GM12878 (cell line): ENCODE data around the gene GFOD2. TPM values are rescaled to one million over a fixed set of nuclear protein-coding genes. Genes with fewer than 3 reads are reported as not detected.

Source experiments
- ATAC-seq: fragments of 200-7000 bp; cut with Tn5 transposase; 3 replicates; pipeline ENCODE4 v1.9.1; 2020; ENCODE audit warnings: mild to moderate bottlenecking, moderate library complexity
- BruUV-seq: library from RNA; stranded (reverse); fragments of 400-500 nt; replicated peaks from 2 replicates; lab custom pipeline; 2021; lab: Mats Ljungman, UMichigan
- CTCF ChIA-PET: fragments of 300-600 bp; sonication (Branson Sonifier 250); formaldehyde crosslinking; extraction: SDS; loops from one replicate; lab custom pipeline; 2021; ENCODE audit warnings: inconsistent platforms; lab: Yijun Ruan, JAX
- POLR2A ChIA-PET: fragments of 350-600 bp; formaldehyde crosslinking; extraction: SDS; loops from one replicate; lab custom pipeline; 2021; ENCODE audit warnings: inconsistent platforms; lab: Charles Lee
- RAD21 ChIA-PET: fragments of 300-600 bp; sonication (Branson Sonifier 250); formaldehyde crosslinking; loops from one replicate; lab custom pipeline; 2023; ENCODE audit warnings: antibody characterized with exemption; ENCODE audit not compliant: unreplicated experiment; lab: Charles Lee
- SMC1A ChIA-PET: fragments of 300-600 bp; sonication (Branson Sonifier 250); formaldehyde crosslinking; loops from one replicate; lab custom pipeline; 2023; ENCODE audit not compliant: unreplicated experiment, uncharacterized antibody; lab: Charles Lee
- DNase-seq: peaks from one replicate; pipeline ENCODE4 v3.0.0-alpha.2; 2011; ENCODE audit warnings: low read depth, low spot score
- FAIRE-seq: peaks from 3 replicates; lab custom pipeline; 2011; peaks lifted over from hg19 to GRCh38; lab: Jason Lieb, UNC
- H2AFZ ChIP-seq: 2 replicates; pipeline ENCODE4 v1.6.0; 2011; ENCODE audit warnings: low read depth, low read length, control low read depth; ENCODE audit not compliant: control insufficient read depth
- H3K27ac ChIP-seq: 2 replicates; pipeline ENCODE4 v1.5.1; 2011; ENCODE audit warnings: control low read depth; ENCODE audit not compliant: control insufficient read depth, insufficient read depth
- H3K27me3 ChIP-seq, 2 experiments: replicated peaks in 1 of 2; 2 replicates each; pipeline versions ENCODE4 v1.6.0 to v1.6.1; 2011; ENCODE audit warnings: low read length in 1 of 2; ENCODE audit not compliant: control insufficient read depth in 2 of 2, insufficient read depth in 2 of 2
- H3K36me3 ChIP-seq, 2 experiments: 2 replicates each; pipeline ENCODE4 v1.5.1; 2011; ENCODE audit warnings: low read length in 1 of 2; ENCODE audit not compliant: control insufficient read depth in 2 of 2, insufficient read depth in 2 of 2
- H3K4me1 ChIP-seq: 2 replicates; pipeline ENCODE4 v1.6.1; 2011; ENCODE audit warnings: mild to moderate bottlenecking, low read length, moderate library complexity, mixed read lengths; ENCODE audit not compliant: control insufficient read depth, insufficient read depth
- H3K4me2 ChIP-seq: 2 replicates; pipeline ENCODE4 v1.6.0; 2011; ENCODE audit warnings: control low read depth; ENCODE audit not compliant: control insufficient read depth, insufficient read depth
- H3K4me3 ChIP-seq: fragments of 200-600 bp; sonication (generic); 2 replicates; pipeline ENCODE4 v1.5.1; 2016
- H3K79me2 ChIP-seq: 2 replicates; pipeline ENCODE4 v1.6.0; 2011; ENCODE audit warnings: low read length; ENCODE audit not compliant: control insufficient read depth, insufficient read depth
- H3K9ac ChIP-seq: 2 replicates; pipeline ENCODE4 v1.8.0; 2011; ENCODE audit warnings: low read length, control low read depth, mixed read lengths; ENCODE audit not compliant: control insufficient read depth, insufficient read depth
- H3K9me3 ChIP-seq: replicated peaks from 3 replicates; pipeline ENCODE4 v1.5.1; 2011; ENCODE audit warnings: mild to moderate bottlenecking, low read length; ENCODE audit not compliant: control insufficient read depth, insufficient read depth
- H4K20me1 ChIP-seq: 2 replicates; pipeline ENCODE4 v1.6.0; 2011; ENCODE audit not compliant: control insufficient read depth, insufficient read depth
- MTA3 ChIP-seq: IDR thresholded peaks from 2 replicates; pipeline ENCODE4 v1.6.1; 2012; ENCODE audit warnings: low read length, inconsistent platforms, borderline replicate concordance
- YY1 ChIP-seq: IDR thresholded peaks from 2 replicates; pipeline ENCODE4 v1.6.1; 2011; ENCODE audit warnings: low read depth, mild to moderate bottlenecking, low read length
- ZNF24 ChIP-seq: fragments of 450-650 bp; IDR thresholded peaks from 2 replicates; pipeline ENCODE4 v1.6.1; 2017; ENCODE audit warnings: antibody characterized with exemption, mild to moderate bottlenecking
- WGBS: methylation state at CpG from one replicate; pipeline ENCODE4 v1.1.6; 2016; ENCODE audit warnings: low lambda C conversion rate; ENCODE audit not compliant: insufficient replicate concordance, insufficient coverage; ENCODE audit errors: missing lambda C conversion rate; 5-methylcytosine and 5-hydroxymethylcytosine counted together
- in situ Hi-C: fragments of 300-500 bp; cut with MboI; formaldehyde crosslinking; loops from 9 replicates; pipeline ENCODE4 v1.14.3; 2018; ENCODE audit warnings: mixed read lengths
- intact Hi-C: fragments of 100-400 bp; cut with micrococcal nuclease; formaldehyde crosslinking; loops from one replicate; pipeline ENCODE4 v1.14.2; 2022; ENCODE audit not compliant: unreplicated experiment
- polyA plus RNA-seq, 11 experiments: library from polyadenylated mRNA; depleted of rRNA in 4 of 11; unstranded in 6 of 11; stranded (reverse) in 5 of 11; fragments of >200 nt; fragmentation: Nextera tagmentation in 4 of 11; fragmentation: Illumina TruSeq in 1 of 11; extraction: Ambion mirVana in 4 of 11; extraction: Trizol in 1 of 11; gene quantifications; 1 replicate in 1 of 11; 2 replicates in 10 of 11; pipeline versions ENCODE4 v1.2.1 to v1.2.3, GENCODE V29; 2011 to 2016; ENCODE audit warnings: inconsistent platforms in 2 of 11, missing spikeins in 2 of 11, low read depth in 1 of 11
- total RNA-seq, 4 experiments: library from RNA; depleted of rRNA in 3 of 4; stranded (reverse); fragments of >200 nt in 3 of 4; fragmentation: Illumina TruSeq in 1 of 4; extraction: Trizol in 1 of 4; gene quantifications; 2 replicates each; pipeline versions ENCODE4 v1.2.1 to v1.2.3, GENCODE V29; 2013 to 2021
- TF ChIP-seq, protein P1 (sequence below): fragments of 450-650 bp; IDR thresholded peaks from 2 replicates; pipeline ENCODE4 v1.6.1; 2017; ENCODE audit warnings: mild to moderate bottlenecking, moderate library complexity

The GFOD2 gene
- total and polyA plus RNA-seq, 10 of the 15 experiments (the other 5 are each of a cell fraction or from before 2014, with no cell fraction given), result 2.0 to 15.9 (median 12.0) TPM

- H3K27ac ChIP-seq, result no peak overlapping the region
- ChIA-PET CTCF (interaction anchor here (0.6 to 11.9 kb wide), 7 partner anchors 21 to 261 kb away, joined by 3 to 196 read pairs (median 5); partner anchors contain the start of genes CARMIL2 and CTCF), POLR2A (interaction anchor here (1.1 kb wide), 1 partner anchor 144 kb away, joined by 3 read pairs; no protein-coding TSS in a partner anchor), SMC1A (interaction anchor here (0.9 to 1.2 kb wide), 2 partner anchors 118 to 143 kb away, joined by 3 read pairs; no protein-coding TSS in a partner anchor), RAD21 (interaction anchor here (1.0 kb wide), 1 partner anchor 20 kb away, joined by 3 read pairs; the partner anchor contains the start of gene CARMIL2)
- peaks cover 30% of the 10 kb centered on the region for H3K4me1 ChIP-seq
- H3K9ac ChIP-seq, result no peak overlapping the region
- H4K20me1 ChIP-seq, result no peaks in the 10 kb centered on the region
- H3K4me2 ChIP-seq, result no peak overlapping the region
- BruUV-seq, result no TSS peak
- H3K27me3 ChIP-seq, result no peaks in the 10 kb centered on the region
- DNase-seq (no peak), ATAC-seq (no peak), FAIRE-seq (no peak)
- TF ChIP-seq YY1 (no peak), ZNF24 (no peak), MTA3 (no peak)
- TF ChIP-seq, protein P1, sequence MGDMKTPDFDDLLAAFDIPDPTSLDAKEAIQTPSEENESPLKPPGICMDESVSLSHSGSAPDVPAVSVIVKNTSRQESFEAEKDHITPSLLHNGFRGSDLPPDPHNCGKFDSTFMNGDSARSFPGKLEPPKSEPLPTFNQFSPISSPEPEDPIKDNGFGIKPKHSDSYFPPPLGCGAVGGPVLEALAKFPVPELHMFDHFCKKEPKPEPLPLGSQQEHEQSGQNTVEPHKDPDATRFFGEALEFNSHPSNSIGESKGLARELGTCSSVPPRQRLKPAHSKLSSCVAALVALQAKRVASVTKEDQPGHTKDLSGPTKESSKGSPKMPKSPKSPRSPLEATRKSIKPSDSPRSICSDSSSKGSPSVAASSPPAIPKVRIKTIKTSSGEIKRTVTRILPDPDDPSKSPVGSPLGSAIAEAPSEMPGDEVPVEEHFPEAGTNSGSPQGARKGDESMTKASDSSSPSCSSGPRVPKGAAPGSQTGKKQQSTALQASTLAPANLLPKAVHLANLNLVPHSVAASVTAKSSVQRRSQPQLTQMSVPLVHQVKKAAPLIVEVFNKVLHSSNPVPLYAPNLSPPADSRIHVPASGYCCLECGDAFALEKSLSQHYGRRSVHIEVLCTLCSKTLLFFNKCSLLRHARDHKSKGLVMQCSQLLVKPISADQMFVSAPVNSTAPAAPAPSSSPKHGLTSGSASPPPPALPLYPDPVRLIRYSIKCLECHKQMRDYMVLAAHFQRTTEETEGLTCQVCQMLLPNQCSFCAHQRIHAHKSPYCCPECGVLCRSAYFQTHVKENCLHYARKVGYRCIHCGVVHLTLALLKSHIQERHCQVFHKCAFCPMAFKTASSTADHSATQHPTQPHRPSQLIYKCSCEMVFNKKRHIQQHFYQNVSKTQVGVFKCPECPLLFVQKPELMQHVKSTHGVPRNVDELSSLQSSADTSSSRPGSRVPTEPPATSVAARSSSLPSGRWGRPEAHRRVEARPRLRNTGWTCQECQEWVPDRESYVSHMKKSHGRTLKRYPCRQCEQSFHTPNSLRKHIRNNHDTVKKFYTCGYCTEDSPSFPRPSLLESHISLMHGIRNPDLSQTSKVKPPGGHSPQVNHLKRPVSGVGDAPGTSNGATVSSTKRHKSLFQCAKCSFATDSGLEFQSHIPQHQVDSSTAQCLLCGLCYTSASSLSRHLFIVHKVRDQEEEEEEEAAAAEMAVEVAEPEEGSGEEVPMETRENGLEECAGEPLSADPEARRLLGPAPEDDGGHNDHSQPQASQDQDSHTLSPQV, result no peak
- no peaks in the 10 kb centered on the region for H3K36me3 ChIP-seq
- intact Hi-C loops, result loop anchor here (5.0 kb wide), 2 partner anchors 173 to 508 kb away; partner anchors contain the start of genes FBXL8 and TRADD
- peaks cover 2% of the 10 kb centered on the region for H3K79me2 ChIP-seq
- no peak overlapping the region for H3K4me3 ChIP-seq
- in situ Hi-C loops, result no loop called here
- H2AFZ ChIP-seq, result no peak overlapping the region
- 91% methylated on average over 7 of the region's 7 CpGs for WGBS
- no peaks in the 10 kb centered on the region for H3K9me3 ChIP-seq
Measured at GRCh38 chr16:67664871-67665270, 54.2 kb downstream of the GFOD2 start.
